ENCODE results near the gene PCDHGA9.
"Not testable (repeated sequence)": the region's sequence is repeated elsewhere in the genome, so short reads cannot be mapped to it uniquely, and the experiment has no call there.

The PCDHGA9 gene

GRCh38 chr5:141388661-141389060 lies 13.9 kb upstream of the PCDHGA9 start:
- Histone ChIP-seq H3K4me2 (no peak overlapping the region), H3K79me2 (ENCODE audit: insufficient read depth, low read depth) (no peaks in the 10 kb centered on the region), H3K9ac (no peak overlapping the region), H2AFZ (ENCODE audit: low read depth) (no peak overlapping the region), H3K27ac (no peak overlapping the region), H3K4me3 (IDR thresholded peaks at IDR 0.05; ENCODE audit: insufficient read depth, low read depth, low read length) (no peak overlapping the region), H4K20me1 (ENCODE audit: insufficient read depth) (no peaks in the 10 kb centered on the region), H3K36me3 (ENCODE audit: insufficient read depth) (no peaks in the 10 kb centered on the region), H3K4me1 (ENCODE audit: low read depth, poor library complexity, severe bottlenecking) (no peaks in the 10 kb centered on the region), H3K27me3 (ENCODE audit: insufficient read depth, low read depth) (no peaks in the 10 kb centered on the region)
- TF ChIP-seq, protein P1, sequence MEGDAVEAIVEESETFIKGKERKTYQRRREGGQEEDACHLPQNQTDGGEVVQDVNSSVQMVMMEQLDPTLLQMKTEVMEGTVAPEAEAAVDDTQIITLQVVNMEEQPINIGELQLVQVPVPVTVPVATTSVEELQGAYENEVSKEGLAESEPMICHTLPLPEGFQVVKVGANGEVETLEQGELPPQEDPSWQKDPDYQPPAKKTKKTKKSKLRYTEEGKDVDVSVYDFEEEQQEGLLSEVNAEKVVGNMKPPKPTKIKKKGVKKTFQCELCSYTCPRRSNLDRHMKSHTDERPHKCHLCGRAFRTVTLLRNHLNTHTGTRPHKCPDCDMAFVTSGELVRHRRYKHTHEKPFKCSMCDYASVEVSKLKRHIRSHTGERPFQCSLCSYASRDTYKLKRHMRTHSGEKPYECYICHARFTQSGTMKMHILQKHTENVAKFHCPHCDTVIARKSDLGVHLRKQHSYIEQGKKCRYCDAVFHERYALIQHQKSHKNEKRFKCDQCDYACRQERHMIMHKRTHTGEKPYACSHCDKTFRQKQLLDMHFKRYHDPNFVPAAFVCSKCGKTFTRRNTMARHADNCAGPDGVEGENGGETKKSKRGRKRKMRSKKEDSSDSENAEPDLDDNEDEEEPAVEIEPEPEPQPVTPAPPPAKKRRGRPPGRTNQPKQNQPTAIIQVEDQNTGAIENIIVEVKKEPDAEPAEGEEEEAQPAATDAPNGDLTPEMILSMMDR (conservative IDR thresholded peaks at IDR 0.05; ENCODE audit: low read depth, low read length): no peak

DNA sequence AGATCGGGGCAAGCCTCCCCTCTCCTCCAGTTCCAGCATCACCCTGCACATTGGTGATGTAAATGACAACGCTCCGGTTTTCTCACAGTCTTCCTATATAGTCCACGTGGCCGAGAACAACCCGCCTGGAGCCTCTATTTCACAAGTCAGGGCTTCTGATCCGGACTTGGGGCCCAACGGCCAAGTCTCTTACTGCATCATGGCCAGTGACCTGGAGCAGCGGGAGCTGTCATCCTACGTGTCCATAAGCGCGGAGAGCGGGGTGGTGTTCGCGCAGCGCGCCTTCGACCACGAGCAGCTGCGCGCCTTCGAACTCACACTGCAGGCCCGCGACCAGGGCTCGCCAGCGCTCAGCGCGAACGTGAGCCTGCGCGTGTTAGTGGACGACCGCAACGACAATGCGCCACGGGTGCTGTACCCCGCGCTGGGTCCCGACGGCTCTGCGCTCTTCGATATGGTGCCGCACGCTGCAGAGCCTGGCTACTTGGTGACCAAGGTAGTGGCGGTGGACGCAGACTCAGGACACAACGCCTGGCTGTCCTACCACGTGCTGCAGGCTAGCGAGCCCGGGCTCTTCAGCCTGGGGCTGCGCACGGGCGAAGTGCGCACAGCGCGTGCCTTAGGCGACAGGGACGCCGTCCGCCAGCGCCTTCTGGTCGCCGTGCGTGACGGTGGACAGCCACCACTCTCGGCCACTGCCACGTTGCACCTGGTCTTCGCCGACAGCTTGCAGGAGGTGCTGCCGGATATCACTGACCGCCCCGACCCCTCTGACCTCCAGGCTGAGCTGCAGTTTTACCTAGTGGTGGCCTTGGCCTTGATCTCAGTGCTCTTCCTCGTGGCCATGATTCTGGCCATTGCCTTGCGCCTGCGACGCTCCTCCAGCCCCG lies 13.2 kb upstream of the PCDHGA9 start:
- H3K36me3 ChIP-seq (ENCODE audit: insufficient read depth): no peaks in the 10 kb centered on the region
- no peak overlapping the region for H2AFZ ChIP-seq (ENCODE audit: low read depth)
- H3K4me1 ChIP-seq (ENCODE audit: low read depth, poor library complexity, severe bottlenecking): no peaks in the 10 kb centered on the region
- no peak overlapping the region for H3K4me3 ChIP-seq (IDR thresholded peaks at IDR 0.05; ENCODE audit: insufficient read depth, low read depth, low read length)
- H3K79me2 ChIP-seq (ENCODE audit: insufficient read depth, low read depth): no peaks in the 10 kb centered on the region
- H3K27me3 ChIP-seq (ENCODE audit: insufficient read depth, low read depth): no peaks in the 10 kb centered on the region
- H3K4me2 ChIP-seq: no peak overlapping the region
- H3K9ac ChIP-seq: no peak overlapping the region
- no peaks in the 10 kb centered on the region for H4K20me1 ChIP-seq (ENCODE audit: insufficient read depth)
- TF ChIP-seq, protein P1 (conservative IDR thresholded peaks at IDR 0.05; ENCODE audit: low read depth, low read length): no peak
- H3K27ac ChIP-seq: no peak overlapping the region

GRCh38 chr5:141392429-141393198 lies 10.0 kb upstream of the PCDHGA9 start, which contains the start of gene PCDHGA8:
Gene PCDHGA8 (plus strand): TSS chr5:141392633. CDS start chr5:141392814, 181 bp downstream.
- H3K36me3 ChIP-seq (ENCODE audit: insufficient read depth): no peaks in the 10 kb centered on the region
- no peak within 1 kb of the TSS for H3K27ac ChIP-seq
- H3K79me2 ChIP-seq (ENCODE audit: insufficient read depth, low read depth): no peaks in the 10 kb centered on the region
- no peaks in the 10 kb centered on the region for H3K4me1 ChIP-seq (ENCODE audit: low read depth, poor library complexity, severe bottlenecking)
- H3K4me2 ChIP-seq: no peak within 1 kb of the TSS
- H2AFZ ChIP-seq (ENCODE audit: low read depth): no peak within 1 kb of the TSS
- H4K20me1 ChIP-seq (ENCODE audit: insufficient read depth): no peaks in the 10 kb centered on the region
- H3K9ac ChIP-seq: no peak within 1 kb of the TSS
- no peak within 1 kb of the TSS for H3K4me3 ChIP-seq (IDR thresholded peaks at IDR 0.05; ENCODE audit: insufficient read depth, low read depth, low read length)
- no peaks in the 10 kb centered on the region for H3K27me3 ChIP-seq (ENCODE audit: insufficient read depth, low read depth)
- TF ChIP-seq, protein P1 (conservative IDR thresholded peaks at IDR 0.05; ENCODE audit: low read depth, low read length): no peak

DNA sequence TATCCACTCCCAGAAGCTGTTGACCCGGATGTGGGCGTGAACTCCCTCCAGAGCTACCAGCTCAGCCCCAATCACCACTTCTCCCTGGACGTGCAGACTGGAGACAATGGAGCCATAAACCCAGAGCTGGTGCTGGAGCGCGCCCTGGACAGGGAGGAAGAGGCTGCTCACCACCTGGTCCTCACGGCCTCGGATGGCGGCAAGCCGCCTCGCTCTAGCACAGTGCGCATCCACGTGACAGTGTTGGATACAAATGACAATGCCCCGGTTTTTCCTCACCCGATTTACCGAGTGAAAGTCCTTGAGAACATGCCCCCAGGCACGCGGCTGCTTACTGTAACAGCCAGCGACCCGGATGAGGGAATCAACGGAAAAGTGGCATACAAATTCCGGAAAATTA lies 9.3 kb upstream of the PCDHGA9 start:
- H3K27me3 ChIP-seq (ENCODE audit: insufficient read depth, low read depth): no peaks in the 10 kb centered on the region
- no peaks in the 10 kb centered on the region for H3K36me3 ChIP-seq (ENCODE audit: insufficient read depth)
- no peak overlapping the region for H3K9ac ChIP-seq
- H3K4me2 ChIP-seq: no peak overlapping the region
- TF ChIP-seq, protein P1 (conservative IDR thresholded peaks at IDR 0.05; ENCODE audit: low read depth, low read length): no peak
- H2AFZ ChIP-seq (ENCODE audit: low read depth): no peak overlapping the region
- H3K27ac ChIP-seq: no peak overlapping the region
- no peaks in the 10 kb centered on the region for H3K79me2 ChIP-seq (ENCODE audit: insufficient read depth, low read depth)
- no peaks in the 10 kb centered on the region for H4K20me1 ChIP-seq (ENCODE audit: insufficient read depth)
- no peaks in the 10 kb centered on the region for H3K4me1 ChIP-seq (ENCODE audit: low read depth, poor library complexity, severe bottlenecking)
- no peak overlapping the region for H3K4me3 ChIP-seq (IDR thresholded peaks at IDR 0.05; ENCODE audit: insufficient read depth, low read depth, low read length)

GRCh38 chr5:141394401-141395187 lies 8.0 kb upstream of the PCDHGA9 start:
- H3K27me3 ChIP-seq (ENCODE audit: insufficient read depth, low read depth); H3K9ac ChIP-seq; H3K4me2 ChIP-seq; H2AFZ ChIP-seq (ENCODE audit: low read depth); H3K4me3 ChIP-seq (IDR thresholded peaks at IDR 0.05; ENCODE audit: insufficient read depth, low read depth, low read length); H4K20me1 ChIP-seq (ENCODE audit: insufficient read depth); H3K4me1 ChIP-seq (ENCODE audit: low read depth, poor library complexity, severe bottlenecking); H3K36me3 ChIP-seq (ENCODE audit: insufficient read depth); H3K79me2 ChIP-seq (ENCODE audit: insufficient read depth, low read depth); H3K27ac ChIP-seq: not testable (repeated sequence)

Data from KMS-11 (cell line).